ENCODE data around the gene PDCD2L. TPM values are rescaled to one million over a fixed set of nuclear protein-coding genes. Genes with fewer than 3 reads are reported as not detected.
A peak's percentile ranks its signal among the peaks of the same experiment; 100 is the strongest.

Gene PDCD2L
- total RNA-seq, 1 donor from 2014 or later, result 30.0 TPM

- TF ChIP-seq CTCF (IDR thresholded peaks at IDR 0.05), result no peak
- no peak overlapping the region for H3K27ac ChIP-seq
- no peak for DNase-seq (ENCODE audit: low spot score in 2 of 2)
These were observed 4.2 kb downstream of the PDCD2L start for GRCh38 chr19:34408411-34408810.

GRCh38 chr19:34409189-34410164 lies 5.3 kb downstream of the PDCD2L start:
- no peak overlapping the region for H3K27ac ChIP-seq
- H3K4me3 ChIP-seq, result no peak overlapping the region
- DNase-seq (ENCODE audit: low spot score in 2 of 2), result no peak
- peaks cover 5 to 33% of the 10 kb centered on the region in 2 donors for H3K36me3 ChIP-seq
- TF ChIP-seq CTCF (IDR thresholded peaks at IDR 0.05), result no peak
- no peaks in the 10 kb centered on the region for H3K9me3 ChIP-seq
- H3K27me3 ChIP-seq, result no peaks in the 10 kb centered on the region
- peaks cover 0 to 7% of the 10 kb centered on the region in 2 donors for H3K4me1 ChIP-seq
- intact Hi-C loops (cut with DNase I), result no loop called here

More at GRCh38 chr19:34408411-34408810, 4.2 kb downstream of the PDCD2L start:
- Histone ChIP-seq H3K36me3 (peaks cover 0 to 24% of the 10 kb centered on the region in 2 donors), H3K4me3 (no peak overlapping the region), H3K9me3 (no peaks in the 10 kb centered on the region), H3K4me1 (peaks cover 3 to 7% of the 10 kb centered on the region in 2 donors), H3K27me3 (no peaks in the 10 kb centered on the region)
- intact Hi-C loops (cut with DNase I), result no loop called here

- H3K36me3 ChIP-seq, result peaks cover 18 to 45% of the 10 kb centered on the region in 2 donors
- no peak for DNase-seq (ENCODE audit: low spot score in 2 of 2)
These were observed 7.0 kb downstream of the PDCD2L start for GRCh38 chr19:34411216-34411615.

GRCh38 chr19:34416021-34416545 lies 11.9 kb downstream of the PDCD2L start:
- Histone ChIP-seq H3K27me3 (no peaks in the 10 kb centered on the region), H3K4me3 (no peak overlapping the region), H3K4me1 (no peaks in the 10 kb centered on the region), H3K9me3 (no peaks in the 10 kb centered on the region), H3K27ac (no peak overlapping the region), H3K36me3 (peaks cover 27 to 40% of the 10 kb centered on the region in 2 donors)
- DNase-seq (ENCODE audit: low spot score in 2 of 2), result peak in 1 of 2 donors; percentile 40
- TF ChIP-seq CTCF (IDR thresholded peaks at IDR 0.05), result no peak
- intact Hi-C loops (cut with DNase I), result no loop called here

More at GRCh38 chr19:34411216-34411615, 7.0 kb downstream of the PDCD2L start:
- no peaks in the 10 kb centered on the region for H3K27me3 ChIP-seq
- H3K4me1 ChIP-seq, result no peaks in the 10 kb centered on the region
- no peak overlapping the region for H3K27ac ChIP-seq
- intact Hi-C loops (cut with DNase I), result no loop called here
- TF ChIP-seq CTCF (IDR thresholded peaks at IDR 0.05), result no peak
- no peak overlapping the region for H3K4me3 ChIP-seq
- H3K9me3 ChIP-seq, result no peaks in the 10 kb centered on the region

GRCh38 chr19:34418300-34418699 lies 14.1 kb downstream of the PDCD2L start:
- Histone ChIP-seq H3K36me3 (peaks cover 29 to 37% of the 10 kb centered on the region in 2 donors), H3K4me3 (no peak overlapping the region), H3K9me3 (no peaks in the 10 kb centered on the region), H3K4me1 (no peaks in the 10 kb centered on the region), H3K27ac (no peak overlapping the region), H3K27me3 (no peaks in the 10 kb centered on the region)
- no peak for DNase-seq (ENCODE audit: low spot score in 2 of 2)
- intact Hi-C loops (cut with DNase I), result no loop called here
- TF ChIP-seq CTCF (IDR thresholded peaks at IDR 0.05), result no peak

Data from ascending aorta (tissue), 2 donors.